Mesenchymal stem cell (in vitro differentiated cells and primary cell): ENCODE measurements around the gene ATP2A3.

Experiments
- DNase-seq: peaks from one replicate; pipeline ENCODE4 v3.0.0-alpha.2; 2013
- H2AFZ ChIP-seq: one replicate; pipeline ENCODE4 v1.6.1; 2013; ENCODE audit warnings: low read depth, mild to moderate bottlenecking, control low read depth, inconsistent platforms, low read length, moderate library complexity
- H2AK5ac ChIP-seq: 2 replicates; pipeline ENCODE4 v1.6.1; 2013; ENCODE audit warnings: low read length, moderate library complexity, mild to moderate bottlenecking, inconsistent platforms; ENCODE audit not compliant: severe bottlenecking
- H2BK120ac ChIP-seq: one replicate; pipeline ENCODE4 v1.6.1; 2013; ENCODE audit warnings: low read depth, mild to moderate bottlenecking, inconsistent platforms, low read length, moderate library complexity
- H2BK12ac ChIP-seq, 2 experiments: one replicate each; pipeline ENCODE4 v1.6.1; 2013; ENCODE audit warnings: inconsistent platforms in 2 of 2, low read length in 2 of 2, mild to moderate bottlenecking in 2 of 2, moderate library complexity in 2 of 2, control low read depth in 1 of 2
- H2BK15ac ChIP-seq: one replicate; pipeline ENCODE4 v1.6.1; 2013; ENCODE audit warnings: mild to moderate bottlenecking, low read depth, inconsistent platforms; ENCODE audit not compliant: poor library complexity, severe bottlenecking
- H2BK5ac ChIP-seq: 2 replicates; pipeline ENCODE4 v1.6.1; 2013; ENCODE audit warnings: low read depth, mild to moderate bottlenecking, low read length, control low read depth, inconsistent platforms; ENCODE audit not compliant: poor library complexity, severe bottlenecking
- H3K14ac ChIP-seq, 2 experiments: one replicate each; pipeline ENCODE4 v1.6.1; 2013; ENCODE audit warnings: inconsistent platforms in 2 of 2, low read length in 2 of 2, control low read depth in 1 of 2, mild to moderate bottlenecking in 1 of 2, moderate library complexity in 1 of 2
- H3K18ac ChIP-seq, 2 experiments: one replicate each; pipeline ENCODE4 v1.6.1; 2013; ENCODE audit warnings: inconsistent platforms in 2 of 2, low read length in 2 of 2, control low read depth in 1 of 2, low read depth in 1 of 2, mild to moderate bottlenecking in 1 of 2
- H3K23ac ChIP-seq, 2 experiments: one replicate each; pipeline ENCODE4 v1.6.1; 2013; ENCODE audit warnings: inconsistent platforms in 2 of 2, low read length in 2 of 2, mild to moderate bottlenecking in 2 of 2, moderate library complexity in 2 of 2, control low read depth in 1 of 2
- H3K27ac ChIP-seq: 2 replicates; pipeline ENCODE4 v1.5.1; 2013; ENCODE audit warnings: mild to moderate bottlenecking, moderate library complexity, low read length, control low read depth, inconsistent platforms; ENCODE audit not compliant: poor library complexity, severe bottlenecking
- H3K27me3 ChIP-seq, 2 experiments: 2 replicates each; pipeline versions ENCODE4 v1.6.1 to v1.7.0; 2013; ENCODE audit warnings: low read length in 2 of 2, mild to moderate bottlenecking in 2 of 2, moderate library complexity in 2 of 2, control low read depth in 1 of 2, inconsistent platforms in 1 of 2; ENCODE audit not compliant: control insufficient read depth in 1 of 2, insufficient read depth in 1 of 2
- H3K36me3 ChIP-seq, 2 experiments: 2 replicates each; pipeline versions ENCODE4 v1.6.1 to v1.7.0; 2013; ENCODE audit warnings: low read length in 2 of 2, control low read depth in 1 of 2, inconsistent platforms in 1 of 2, low read depth in 1 of 2, mild to moderate bottlenecking in 1 of 2; ENCODE audit not compliant: insufficient read depth in 2 of 2, control insufficient read depth in 1 of 2
- H3K4ac ChIP-seq, 2 experiments: one replicate each; pipeline ENCODE4 v1.6.1; 2013; ENCODE audit warnings: inconsistent platforms in 2 of 2, low read length in 2 of 2, mild to moderate bottlenecking in 2 of 2, moderate library complexity in 2 of 2, control low read depth in 1 of 2, low read depth in 1 of 2
- H3K4me1 ChIP-seq: 2 replicates; pipeline ENCODE4 v1.6.1; 2013; ENCODE audit warnings: low read depth, low read length, control low read depth; ENCODE audit not compliant: control insufficient read depth, insufficient read depth
- H3K4me2 ChIP-seq: 2 replicates; pipeline ENCODE4 v1.6.1; 2013; ENCODE audit warnings: low read length, mild to moderate bottlenecking, inconsistent platforms; ENCODE audit not compliant: poor library complexity, severe bottlenecking
- H3K4me3 ChIP-seq, 2 experiments: 2 replicates each; pipeline versions ENCODE4 v1.5.1 to v1.7.0; 2013; ENCODE audit warnings: low read length in 2 of 2, mild to moderate bottlenecking in 2 of 2, control low read depth in 1 of 2, low read depth in 1 of 2; ENCODE audit not compliant: insufficient read depth in 1 of 2
- H3K79me1 ChIP-seq: replicated peaks from 2 replicates; pipeline ENCODE4 v1.6.1; 2013; ENCODE audit warnings: mild to moderate bottlenecking, control low read depth, low read length, inconsistent platforms; ENCODE audit not compliant: poor library complexity, severe bottlenecking
- H3K9ac ChIP-seq: 2 replicates; pipeline ENCODE4 v1.7.0; 2013; ENCODE audit warnings: mild to moderate bottlenecking, low read length, moderate library complexity
- H3K9me3 ChIP-seq: 2 replicates; pipeline ENCODE4 v1.7.0; 2013; ENCODE audit warnings: mild to moderate bottlenecking, low read length; ENCODE audit not compliant: control insufficient read depth
- H4K8ac ChIP-seq: one replicate; pipeline ENCODE4 v1.6.1; 2013; ENCODE audit warnings: inconsistent platforms, mild to moderate bottlenecking, low read length, moderate library complexity
- H4K91ac ChIP-seq: one replicate; pipeline ENCODE4 v1.6.1; 2013; ENCODE audit warnings: mild to moderate bottlenecking, low read length, inconsistent platforms
- WGBS: methylation state at CpG from one replicate; pipeline ENCODE4 v1.1.7; 2013; ENCODE audit warnings: mixed read lengths; 5-methylcytosine and 5-hydroxymethylcytosine counted together

ATP2A3 gene

DNA sequence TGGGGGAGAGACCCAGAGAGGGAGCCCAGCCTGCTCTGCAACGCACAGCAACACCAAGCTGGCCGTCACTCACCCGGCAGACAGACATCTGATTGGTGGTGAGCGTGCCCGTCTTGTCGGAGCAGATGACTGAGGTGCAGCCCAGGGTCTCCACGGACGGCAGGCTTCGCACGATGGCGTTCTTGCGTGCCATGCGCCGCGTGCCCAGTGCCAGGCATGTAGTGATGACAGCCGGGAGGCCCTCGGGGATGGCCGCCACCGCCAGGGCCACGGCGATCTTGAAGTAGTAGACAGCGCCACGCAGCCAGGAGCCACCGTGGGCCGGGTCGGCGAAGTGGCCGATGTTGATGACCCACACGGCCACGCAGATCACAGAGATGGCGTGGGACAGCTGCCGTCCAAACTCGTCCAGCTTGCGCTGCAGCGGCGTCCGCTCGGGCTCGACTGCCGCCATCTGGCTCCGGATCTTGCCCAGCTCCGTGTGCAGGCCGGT, 16.9 kb downstream of the ATP2A3 start:
- Histone ChIP-seq H3K9ac (no peak overlapping the region), H2AK5ac (no peak overlapping the region), H2BK12ac (no peak overlapping the region), H3K9me3 (no peaks in the 10 kb centered on the region), H2BK120ac (no peak overlapping the region), H3K23ac (no peak overlapping the region), H3K79me1 (no peaks in the 10 kb centered on the region), H3K27me3 (peaks cover 5 to 23% of the 10 kb centered on the region in 2 experiments), H4K8ac (no peak overlapping the region), H2BK15ac (no peak overlapping the region), H3K4ac (no peak overlapping the region), H2AFZ (no peak overlapping the region), H3K4me2 (no peak overlapping the region), H2BK5ac (no peak overlapping the region), H3K27ac (no peak overlapping the region), H3K14ac (no peak overlapping the region), H4K91ac (peak overlapping the region; percentile 87), H3K18ac (no peak overlapping the region), H3K4me1 (peaks cover 11% of the 10 kb centered on the region), H3K4me3 (no peak overlapping the region), H3K36me3 (no peaks in the 10 kb centered on the region)
- DNase-seq = no peak
- 96% methylated on average over 43 of the region's 43 CpGs for WGBS

- no peaks in the 10 kb centered on the region for H3K9me3 ChIP-seq
- no peak for DNase-seq
- no peak overlapping the region for H3K4me2 ChIP-seq
- no peak overlapping the region for H4K91ac ChIP-seq
- H3K14ac ChIP-seq = no peak overlapping the region
- H3K18ac ChIP-seq = no peak overlapping the region
- H3K23ac ChIP-seq = no peak overlapping the region
- no peak overlapping the region for H2BK120ac ChIP-seq
- H3K36me3 ChIP-seq = no peaks in the 10 kb centered on the region
- no peak overlapping the region for H3K27ac ChIP-seq
- H2AK5ac ChIP-seq = no peak overlapping the region
- no peak overlapping the region for H2BK15ac ChIP-seq
- 75% methylated on average over 5 of the region's 5 CpGs for WGBS
- no peak overlapping the region for H2BK5ac ChIP-seq
- H4K8ac ChIP-seq = no peak overlapping the region
- no peak overlapping the region for H2BK12ac ChIP-seq
- H3K79me1 ChIP-seq = no peaks in the 10 kb centered on the region
- no peak overlapping the region for H3K9ac ChIP-seq
- peaks cover 11% of the 10 kb centered on the region for H3K4me1 ChIP-seq
- H3K27me3 ChIP-seq = peaks cover 7 to 25% of the 10 kb centered on the region in 2 experiments
- peak overlapping the region in 1 of 2 experiments; percentile 7 for H3K4me3 ChIP-seq
- H2AFZ ChIP-seq = no peak overlapping the region
- H3K4ac ChIP-seq = no peak overlapping the region
Measured at GRCh38 chr17:3946711-3947235, 17.5 kb downstream of the ATP2A3 start.

- Histone ChIP-seq H2BK120ac (peak overlapping the region; percentile 88), H3K14ac (peak overlapping the region in 1 of 2 experiments; percentile 76), H2BK15ac (peak overlapping the region; percentile 62), H4K91ac (peak overlapping the region; percentile 93), H3K79me1 (no peaks in the 10 kb centered on the region), H3K36me3 (no peaks in the 10 kb centered on the region), H3K4me3 (peak overlapping the region; percentile 38 to 59), H3K4me2 (peak overlapping the region; percentile 52), H3K9ac (no peak overlapping the region), H3K18ac (peak overlapping the region; percentile 88 to 96), H2BK5ac (no peak overlapping the region), H3K27ac (no peak overlapping the region), H2AFZ (peak overlapping the region; percentile 88), H3K9me3 (no peaks in the 10 kb centered on the region), H3K23ac (no peak overlapping the region), H2BK12ac (peak overlapping the region; percentile 24 to 85), H4K8ac (peak overlapping the region; percentile 93), H3K4me1 (peaks cover 11% of the 10 kb centered on the region), H3K27me3 (peaks cover 7 to 29% of the 10 kb centered on the region in 2 experiments), H2AK5ac (no peak overlapping the region), H3K4ac (peak overlapping the region; percentile 71 to 75)
- peak; percentile 73 for DNase-seq
- 15% methylated on average over 64 of the region's 68 CpGs for WGBS
Measured at GRCh38 chr17:3944485-3945388, 19.5 kb downstream of the ATP2A3 start.

- Histone ChIP-seq H2BK120ac (no peak overlapping the region), H3K4me3 (no peak overlapping the region), H2AK5ac (no peak overlapping the region), H3K4ac (no peak overlapping the region), H3K36me3 (no peaks in the 10 kb centered on the region), H2BK12ac (peak overlapping the region in 1 of 2 experiments; percentile 11), H3K14ac (peak overlapping the region in 1 of 2 experiments; percentile 80), H3K4me2 (no peak overlapping the region), H3K23ac (peak overlapping the region in 1 of 2 experiments; percentile 23), H3K18ac (no peak overlapping the region), H2BK15ac (no peak overlapping the region), H3K9ac (no peak overlapping the region), H2BK5ac (no peak overlapping the region), H2AFZ (peak overlapping the region; percentile 10), H3K9me3 (no peaks in the 10 kb centered on the region), H4K8ac (no peak overlapping the region), H4K91ac (no peak overlapping the region), H3K27ac (no peak overlapping the region), H3K4me1 (peaks cover 11% of the 10 kb centered on the region), H3K27me3 (peaks cover 7 to 22% of the 10 kb centered on the region in 2 experiments), H3K79me1 (no peaks in the 10 kb centered on the region)
- 86% methylated on average over 18 of the region's 23 CpGs for WGBS
- DNase-seq = no peak
Measured at GRCh38 chr17:3943240-3943891, 20.9 kb downstream of the ATP2A3 start.
